ENCODE data around the gene HSF5. TPM values are rescaled to one million over a fixed set of nuclear protein-coding genes. Genes with fewer than 3 reads are reported as not detected.

The HSF5 gene
- total and polyA plus RNA-seq, 2 of the 4 experiments (the other 2 are of a cell fraction): not detected

DNA sequence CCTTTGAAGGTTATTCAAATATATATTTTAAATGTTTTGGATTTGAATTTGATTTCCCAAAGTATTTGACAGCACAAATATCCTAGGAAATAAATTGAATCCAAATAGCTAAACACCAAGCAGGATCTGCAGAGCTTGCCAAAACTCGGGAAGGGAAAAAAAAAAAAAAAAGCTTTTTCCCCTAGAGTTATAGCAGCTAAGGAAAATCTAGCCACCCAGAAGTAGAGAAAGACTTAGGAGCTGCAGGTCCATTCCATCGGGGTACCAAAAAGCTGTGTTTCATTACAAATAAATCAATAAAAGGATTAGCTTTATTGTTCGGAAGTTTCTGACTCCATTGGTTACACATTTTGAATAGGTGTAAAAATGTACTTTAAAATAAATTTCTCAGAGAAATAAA lies 19.3 kb downstream of the HSF5 start:
- Histone ChIP-seq H3K36me3 (ENCODE audit: control insufficient read depth, insufficient read depth, low read length) (no peaks in the 10 kb centered on the region), H3K27ac (ENCODE audit: insufficient read depth, low read length) (no peak overlapping the region), H3K14ac (replicated peaks; ENCODE audit: low read depth, low read length) (no peak overlapping the region), H4K91ac (ENCODE audit: insufficient read depth, low read depth, low read length) (no peak overlapping the region), H3K79me1 (ENCODE audit: low read depth in 1 of 2, low read length in 2 of 2) (no peaks in the 10 kb centered on the region), H3K18ac (ENCODE audit: low read depth, low read length) (no peak overlapping the region), H2BK15ac (ENCODE audit: low read depth, low read length) (no peak overlapping the region), H4K8ac (ENCODE audit: low read depth in 2 of 2, low read length in 2 of 2) (no peak overlapping the region), H3K27me3 (ENCODE audit: control insufficient read depth, insufficient read depth, low read length) (no peaks in the 10 kb centered on the region; the same call in none of the 2 replicates), H2AK9ac (replicated peaks; ENCODE audit: low read depth, low read length, poor library complexity) (no peak overlapping the region), H4K20me1 (ENCODE audit: insufficient read depth, low read length) (no peaks in the 10 kb centered on the region), H3K4ac (ENCODE audit: low read depth, low read length) (no peak overlapping the region), H2AFZ (replicated peaks; ENCODE audit: low read length, poor library complexity) (no peak overlapping the region), H3K9me3 (ENCODE audit: control insufficient read depth, insufficient read depth, low read length) (no peaks in the 10 kb centered on the region), H3K4me1 (ENCODE audit: control insufficient read depth, insufficient read depth, low read length) (no peaks in the 10 kb centered on the region), H3K56ac (ENCODE audit: extremely low read depth, insufficient read depth, low read length) (no peak overlapping the region), H2BK20ac (ENCODE audit: low read depth, low read length) (no peak overlapping the region), H3K23ac (ENCODE audit: low read depth, low read length) (no peak overlapping the region), H4K5ac (ENCODE audit: low read depth, low read length) (no peak overlapping the region), H3K9me1 (ENCODE audit: insufficient read depth, low read length) (no peaks in the 10 kb centered on the region), H3K9ac (ENCODE audit: low read depth, low read length) (no peak overlapping the region), H2BK5ac (ENCODE audit: low read depth, low read length, poor library complexity, severe bottlenecking) (no peak overlapping the region), H3K4me3 (ENCODE audit: insufficient read depth, low read depth, low read length) (no peak overlapping the region), H2BK120ac (ENCODE audit: low read depth, low read length) (no peak overlapping the region), H2AK5ac (ENCODE audit: low read depth, low read length) (no peak overlapping the region), H3K4me2 (ENCODE audit: low read depth, low read length) (no peak overlapping the region)
- BruUV-seq (replicated peaks): no TSS peak
- dilution Hi-C loops (cut with HindIII; ENCODE audit: low sequenced_read_pairs, unreplicated experiment): no loop called here
- intact Hi-C loops (cut with micrococcal nuclease): no loop called here
- ChIA-PET CTCF (no interaction called here), POLR2A (ENCODE audit: unreplicated experiment) (interaction anchor here (0.6 kb wide), 1 partner anchor 355 kb away, joined by 10 read pairs; no protein-coding TSS in a partner anchor)
- ATAC-seq (ENCODE audit: low read depth): no peak
- no CpG with 5 or more reads among the region's 3 CpGs for WGBS, 2 experiments (ENCODE audit: extremely low coverage in 2 of 2, insufficient read length in 1 of 2)
- TF ChIP-seq CTCF (conservative IDR thresholded peaks at IDR 0.05; ENCODE audit: low read depth, low read length): no peak
- TF ChIP-seq RCOR1 (IDR thresholded peaks at IDR 0.05; ENCODE audit: insufficient replicate concordance, low read length): no peak
- TF ChIP-seq POLR2A (IDR thresholded peaks at IDR 0.05; ENCODE audit: low read depth, low read length): no peak
- TF ChIP-seq CEBPB (IDR thresholded peaks at IDR 0.05; ENCODE audit: low read depth, low read length): no peak
- no peak for TF ChIP-seq SMC3 (IDR thresholded peaks at IDR 0.05; ENCODE audit: low read depth, low read length)
- TF ChIP-seq MXI1 (IDR thresholded peaks at IDR 0.05; ENCODE audit: borderline replicate concordance, low read depth, low read length): no peak
- TF ChIP-seq MAFK (IDR thresholded peaks at IDR 0.05; ENCODE audit: low read depth, low read length): no peak
- no peak for TF ChIP-seq CHD1 (IDR thresholded peaks at IDR 0.05; ENCODE audit: low read depth, low read length)
- TF ChIP-seq RFX5 (IDR thresholded peaks at IDR 0.05; ENCODE audit: low read depth, low read length): no peak
- in situ Hi-C loops (cut with MboI; ENCODE audit: low sequenced_read_pairs): no loop called here
- DNase-seq: no peak

All from IMR-90 (cell line).